ENCODE results near the gene FLNC.

Gene FLNC

GRCh38 chr7:128831178-128831993 is 1.2 kb downstream of the FLNC start:
- peak overlapping the region; percentile 93 for H3K4me3 ChIP-seq (replicated peaks; ENCODE audit: low read depth, low read length)
- no peak for DNase-seq (ENCODE audit: extremely low read depth, low read depth)
- TF ChIP-seq CTCF (IDR thresholded peaks at IDR 0.05; ENCODE audit: low read depth, low read length, missing control alignments) = no peak

- no peak for DNase-seq (ENCODE audit: extremely low read depth, low read depth)
- peak overlapping the region; percentile 93 for H3K4me3 ChIP-seq (replicated peaks; ENCODE audit: low read depth, low read length)
- TF ChIP-seq CTCF (IDR thresholded peaks at IDR 0.05; ENCODE audit: low read depth, low read length, missing control alignments) = no peak
Observed at GRCh38 chr7:128831994-128832879, 2.0 kb downstream of the FLNC start.

- DNase-seq (ENCODE audit: extremely low read depth, low read depth) = no peak
- no peak for TF ChIP-seq CTCF (IDR thresholded peaks at IDR 0.05; ENCODE audit: low read depth, low read length, missing control alignments)
- H3K4me3 ChIP-seq (replicated peaks; ENCODE audit: low read depth, low read length) = peak overlapping the region; percentile 93
Observed at GRCh38 chr7:128832880-128833147, 2.6 kb downstream of the FLNC start.

GRCh38 chr7:128833148-128833945 is 3.1 kb downstream of the FLNC start:
- no peak for TF ChIP-seq CTCF (IDR thresholded peaks at IDR 0.05; ENCODE audit: low read depth, low read length, missing control alignments)
- H3K4me3 ChIP-seq (replicated peaks; ENCODE audit: low read depth, low read length) = peak overlapping the region; percentile 93
- no peak for DNase-seq (ENCODE audit: extremely low read depth, low read depth)

GRCh38 chr7:128833946-128834325 is 3.7 kb downstream of the FLNC start:
- no peak for DNase-seq (ENCODE audit: extremely low read depth, low read depth)
- H3K4me3 ChIP-seq (replicated peaks; ENCODE audit: low read depth, low read length) = peak overlapping the region; percentile 93
- TF ChIP-seq CTCF (IDR thresholded peaks at IDR 0.05; ENCODE audit: low read depth, low read length, missing control alignments) = no peak

GRCh38 chr7:128835231-128835751 is 5.1 kb downstream of the FLNC start:
- DNase-seq (ENCODE audit: extremely low read depth, low read depth) = no peak
- no peak for TF ChIP-seq CTCF (IDR thresholded peaks at IDR 0.05; ENCODE audit: low read depth, low read length, missing control alignments)
- no peak overlapping the region for H3K4me3 ChIP-seq (replicated peaks; ENCODE audit: low read depth, low read length)
